CD4-positive, alpha-beta T cell treated with Interleukin-21 for 1 hour (primary cell): ENCODE measurements around the gene TMEM86B.

Experiments used
- DNase-seq: peaks from one replicate; pipeline ENCODE4 v3.0.0-alpha.2; 2020

The TMEM86B gene

GRCh38 chr19:55257461-55258420 lies 29.2 kb upstream of the TMEM86B start:
- DNase-seq: no peak

- DNase-seq: no peak
Observed at GRCh38 chr19:55256562-55257460, 28.2 kb upstream of the TMEM86B start.

GRCh38 chr19:55255618-55256423 lies 27.3 kb upstream of the TMEM86B start:
- peak; percentile 61 for DNase-seq

GRCh38 chr19:55254625-55254977 lies 26.0 kb upstream of the TMEM86B start:
- no peak for DNase-seq

GRCh38 chr19:55253842-55254624 lies 25.5 kb upstream of the TMEM86B start:
- peak; percentile 74 for DNase-seq

GRCh38 chr19:55252760-55253663 lies 24.4 kb upstream of the TMEM86B start:
- no peak for DNase-seq

GRCh38 chr19:55251341-55252081 lies 22.9 kb upstream of the TMEM86B start:
- DNase-seq: peak; percentile 54

- DNase-seq: no peak
Observed at GRCh38 chr19:55250262-55251036, 21.9 kb upstream of the TMEM86B start.

GRCh38 chr19:55249841-55250240 lies 21.3 kb upstream of the TMEM86B start:
- DNase-seq: no peak

GRCh38 chr19:55248704-55249103 lies 20.1 kb upstream of the TMEM86B start:
- no peak for DNase-seq

- DNase-seq: no peak
Observed at GRCh38 chr19:55248166-55248675, 19.7 kb upstream of the TMEM86B start.

GRCh38 chr19:55247621-55248099 lies 19.1 kb upstream of the TMEM86B start:
- DNase-seq: no peak

GRCh38 chr19:55246462-55247451 lies 18.2 kb upstream of the TMEM86B start:
- DNase-seq: no peak

GRCh38 chr19:55245236-55245904 lies 16.8 kb upstream of the TMEM86B start:
- DNase-seq: no peak

GRCh38 chr19:55244004-55244680 lies 15.6 kb upstream of the TMEM86B start:
- DNase-seq: no peak

- DNase-seq: no peak
Observed at GRCh38 chr19:55242517-55242916, 14.0 kb upstream of the TMEM86B start.
